GM12865 (cell line): Measurements from ENCODE around the gene PEX6.
"Not testable (repeated sequence)": the region's sequence is repeated elsewhere in the genome, so short reads cannot be mapped to it uniquely, and the experiment has no call there.

Source experiments
- DNase-seq: peaks from one replicate; pipeline ENCODE4 v3.0.0; 2010; ENCODE audit warnings: low read depth
- H3K4me3 ChIP-seq: 2 replicates; pipeline ENCODE4 v1.5.1; 2011; ENCODE audit warnings: mild to moderate bottlenecking, low read depth, low read length, control low read depth
- TF ChIP-seq, protein P1 (sequence below): IDR thresholded peaks from 2 replicates; pipeline ENCODE4 v1.5.1; 2011; ENCODE audit warnings: low read length, control low read depth, low read depth, inconsistent platforms; ENCODE audit not compliant: insufficient read depth; ENCODE audit errors: missing control alignments

PEX6 gene

DNA sequence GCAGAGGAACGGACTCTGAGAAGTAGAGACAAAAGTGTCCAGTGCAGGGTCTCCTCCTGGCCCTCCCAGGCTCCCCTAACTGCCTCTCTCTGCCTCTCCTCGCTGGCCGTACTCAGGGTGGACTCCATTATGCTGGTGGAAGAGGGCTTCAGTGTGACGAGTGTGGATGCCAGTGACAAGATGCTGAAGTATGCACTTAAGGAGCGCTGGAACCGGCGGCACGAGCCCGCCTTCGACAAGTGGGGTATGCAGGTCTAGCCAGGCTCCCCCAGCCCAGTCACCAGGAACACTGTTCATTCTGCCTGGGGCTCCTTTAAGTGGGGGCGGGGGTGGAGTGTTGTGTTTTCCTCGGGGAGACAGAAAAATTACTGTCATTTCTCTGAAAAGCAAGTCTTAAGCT lies 16.9 kb downstream of the PEX6 start:
- TF ChIP-seq, protein P1, sequence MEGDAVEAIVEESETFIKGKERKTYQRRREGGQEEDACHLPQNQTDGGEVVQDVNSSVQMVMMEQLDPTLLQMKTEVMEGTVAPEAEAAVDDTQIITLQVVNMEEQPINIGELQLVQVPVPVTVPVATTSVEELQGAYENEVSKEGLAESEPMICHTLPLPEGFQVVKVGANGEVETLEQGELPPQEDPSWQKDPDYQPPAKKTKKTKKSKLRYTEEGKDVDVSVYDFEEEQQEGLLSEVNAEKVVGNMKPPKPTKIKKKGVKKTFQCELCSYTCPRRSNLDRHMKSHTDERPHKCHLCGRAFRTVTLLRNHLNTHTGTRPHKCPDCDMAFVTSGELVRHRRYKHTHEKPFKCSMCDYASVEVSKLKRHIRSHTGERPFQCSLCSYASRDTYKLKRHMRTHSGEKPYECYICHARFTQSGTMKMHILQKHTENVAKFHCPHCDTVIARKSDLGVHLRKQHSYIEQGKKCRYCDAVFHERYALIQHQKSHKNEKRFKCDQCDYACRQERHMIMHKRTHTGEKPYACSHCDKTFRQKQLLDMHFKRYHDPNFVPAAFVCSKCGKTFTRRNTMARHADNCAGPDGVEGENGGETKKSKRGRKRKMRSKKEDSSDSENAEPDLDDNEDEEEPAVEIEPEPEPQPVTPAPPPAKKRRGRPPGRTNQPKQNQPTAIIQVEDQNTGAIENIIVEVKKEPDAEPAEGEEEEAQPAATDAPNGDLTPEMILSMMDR = no peak
- no peak for DNase-seq
- no peak overlapping the region for H3K4me3 ChIP-seq

- DNase-seq = no peak
- H3K4me3 ChIP-seq = no peak overlapping the region
- TF ChIP-seq, protein P1 = no peak
Observed at GRCh38 chr6:42961020-42961470, 17.9 kb downstream of the PEX6 start.

DNA sequence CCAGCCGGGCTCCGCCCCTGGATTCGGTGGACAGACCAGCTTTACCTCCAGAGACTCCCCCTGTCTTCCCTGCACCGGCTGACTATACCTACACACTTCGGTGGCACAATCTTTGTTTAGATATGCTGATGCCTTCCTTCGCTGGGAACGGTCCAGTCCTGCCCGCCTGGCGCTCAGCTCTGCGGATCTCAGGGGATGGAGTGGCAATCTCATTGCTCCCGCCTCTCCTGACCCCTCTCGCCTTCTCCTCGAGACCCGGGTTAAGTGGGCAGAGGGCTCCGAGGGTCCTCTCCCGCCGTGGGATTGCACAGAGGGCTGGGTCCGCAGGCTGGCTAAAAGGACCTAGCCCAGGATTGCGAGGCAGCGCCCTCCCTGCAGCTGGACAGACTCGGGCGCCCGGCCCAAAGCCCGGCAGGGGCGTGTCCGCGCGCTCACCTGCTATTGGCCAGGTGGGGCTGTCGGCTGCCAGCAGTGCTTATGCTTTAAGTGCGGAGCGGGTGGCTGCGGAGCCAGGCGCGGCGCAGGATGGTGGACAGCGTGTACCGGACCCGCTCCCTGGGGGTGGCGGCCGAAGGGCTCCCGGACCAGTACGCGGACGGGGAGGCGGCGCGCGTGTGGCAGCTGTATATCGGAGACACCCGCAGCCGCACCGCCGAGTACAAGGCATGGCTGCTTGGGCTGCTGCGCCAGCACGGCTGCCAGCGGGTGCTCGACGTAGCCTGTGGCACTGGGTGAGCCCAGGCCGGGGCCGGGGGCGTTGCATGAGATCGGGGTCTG lies 18.6 kb downstream of the PEX6 start, which contains the start of gene GNMT:
Gene GNMT (plus strand): TSS at position 512 of the 777 bp plus-strand sequence. CDS start 14 bp downstream, at position 526.
- TF ChIP-seq, protein P1 = no peak
- no peak for DNase-seq
- H3K4me3 ChIP-seq = no peak within 1 kb of the TSS

DNA sequence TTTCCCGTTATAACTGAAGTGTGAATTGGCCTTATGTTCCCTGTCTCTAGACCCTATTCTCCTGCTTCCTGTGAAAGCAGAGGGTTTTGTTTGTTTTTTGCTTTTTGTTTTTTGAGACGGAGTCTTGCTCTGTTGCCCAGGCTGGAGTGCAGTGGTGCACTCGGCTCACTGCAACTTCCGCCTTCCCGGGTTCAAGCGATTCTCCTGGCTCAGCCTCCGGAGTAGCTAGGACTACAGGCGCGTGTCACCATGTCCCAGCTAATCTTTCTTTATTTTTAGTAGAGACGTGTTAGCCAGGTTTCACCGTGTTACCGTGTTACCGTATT lies 19.1 kb downstream of the PEX6 start:
- DNase-seq = no peak
- TF ChIP-seq, protein P1 = no peak
- no peak overlapping the region for H3K4me3 ChIP-seq

DNA sequence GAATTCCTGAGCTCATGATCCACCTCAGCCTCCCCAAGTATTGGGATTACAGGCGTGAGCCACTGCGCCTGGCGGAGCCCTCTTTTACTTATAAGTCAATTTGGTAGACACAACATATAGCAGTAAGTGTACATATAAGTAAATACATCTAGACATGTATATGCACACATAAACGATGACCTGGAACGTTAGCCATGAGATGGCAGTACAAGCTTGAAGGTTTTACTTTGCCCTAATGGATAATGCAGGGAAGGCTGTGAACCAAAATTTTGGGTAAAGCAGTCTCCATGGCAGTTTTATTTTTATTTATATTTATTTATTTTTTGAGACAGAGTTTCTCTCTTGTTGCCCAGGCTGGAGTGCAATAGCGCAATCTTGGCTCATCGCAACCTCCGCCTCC lies 20.9 kb downstream of the PEX6 start:
- TF ChIP-seq, protein P1 = no peak
- no peak overlapping the region for H3K4me3 ChIP-seq
- no peak for DNase-seq

DNA sequence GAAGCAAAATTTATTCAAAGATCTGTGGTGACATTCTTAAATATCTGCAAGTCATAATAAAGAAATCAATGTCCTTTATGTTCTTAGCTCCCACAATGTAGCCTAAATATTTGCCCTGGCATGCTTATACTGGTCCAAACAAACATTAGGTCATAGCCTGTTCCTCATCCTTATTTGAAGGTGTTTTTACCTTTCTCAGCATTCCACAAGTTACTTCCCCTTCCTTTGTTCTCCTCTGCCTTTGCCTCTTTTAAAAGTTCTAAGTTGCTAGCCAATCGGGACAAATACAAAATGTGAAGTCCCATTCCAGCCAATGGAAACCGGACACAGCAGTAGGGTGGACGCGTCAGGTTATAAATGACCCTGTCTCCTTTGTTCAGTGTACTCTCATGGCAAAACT lies 24.6 kb downstream of the PEX6 start:
- DNase-seq, H3K4me3 ChIP-seq: not testable (repeated sequence)

DNA sequence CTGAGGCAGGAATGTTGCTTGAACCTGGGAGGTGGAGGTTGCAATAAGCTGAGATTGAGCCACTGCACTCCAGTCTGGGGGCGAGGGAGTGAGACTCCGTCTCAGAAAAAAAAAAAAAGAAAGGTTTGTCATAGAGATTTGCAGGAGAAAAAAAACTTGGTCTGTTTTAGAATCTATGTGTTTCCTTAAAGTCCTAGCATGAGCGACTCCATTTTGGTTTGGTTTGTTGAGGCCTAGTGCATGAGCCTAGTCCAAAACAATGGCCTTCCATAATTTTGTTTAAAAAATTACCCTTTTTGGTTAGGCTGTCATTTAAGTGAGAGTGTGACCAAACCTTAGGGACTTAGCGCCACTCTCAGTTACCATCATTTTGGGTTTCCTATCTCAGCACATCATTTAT lies 26.6 kb downstream of the PEX6 start:
- no peak overlapping the region for H3K4me3 ChIP-seq
- TF ChIP-seq, protein P1 = no peak
- DNase-seq = no peak
